GM12878 (cell line): Measurements from ENCODE around the gene CACNA2D4. TPM values are rescaled to one million over a fixed set of nuclear protein-coding genes. Genes with fewer than 3 reads are reported as not detected.

Source experiments
- ATAC-seq: fragments of 200-7000 bp; cut with Tn5 transposase; 3 replicates; pipeline ENCODE4 v1.9.1; 2020; ENCODE audit warnings: mild to moderate bottlenecking, moderate library complexity
- BruUV-seq: library from RNA; stranded (reverse); fragments of 400-500 nt; replicated peaks from 2 replicates; lab custom pipeline; 2021; lab: Mats Ljungman, UMichigan
- CTCF ChIA-PET: fragments of 300-600 bp; sonication (Branson Sonifier 250); formaldehyde crosslinking; extraction: SDS; loops from one replicate; lab custom pipeline; 2021; ENCODE audit warnings: inconsistent platforms; lab: Yijun Ruan, JAX
- POLR2A ChIA-PET: fragments of 350-600 bp; formaldehyde crosslinking; extraction: SDS; loops from one replicate; lab custom pipeline; 2021; ENCODE audit warnings: inconsistent platforms; lab: Charles Lee
- RAD21 ChIA-PET: fragments of 300-600 bp; sonication (Branson Sonifier 250); formaldehyde crosslinking; loops from one replicate; lab custom pipeline; 2023; ENCODE audit warnings: antibody characterized with exemption; ENCODE audit not compliant: unreplicated experiment; lab: Charles Lee
- SMC1A ChIA-PET: fragments of 300-600 bp; sonication (Branson Sonifier 250); formaldehyde crosslinking; loops from one replicate; lab custom pipeline; 2023; ENCODE audit not compliant: unreplicated experiment, uncharacterized antibody; lab: Charles Lee
- DNase-seq: peaks from one replicate; pipeline ENCODE4 v3.0.0-alpha.2; 2011; ENCODE audit warnings: low read depth, low spot score
- FAIRE-seq: peaks from 3 replicates; lab custom pipeline; 2011; peaks lifted over from hg19 to GRCh38; lab: Jason Lieb, UNC
- H2AFZ ChIP-seq: 2 replicates; pipeline ENCODE4 v1.6.0; 2011; ENCODE audit warnings: low read depth, low read length, control low read depth; ENCODE audit not compliant: control insufficient read depth
- H3K27ac ChIP-seq: 2 replicates; pipeline ENCODE4 v1.5.1; 2011; ENCODE audit warnings: control low read depth; ENCODE audit not compliant: control insufficient read depth, insufficient read depth
- H3K27me3 ChIP-seq, 2 experiments: replicated peaks in 1 of 2; 2 replicates each; pipeline versions ENCODE4 v1.6.0 to v1.6.1; 2011; ENCODE audit warnings: low read length in 1 of 2; ENCODE audit not compliant: control insufficient read depth in 2 of 2, insufficient read depth in 2 of 2
- H3K36me3 ChIP-seq, 2 experiments: 2 replicates each; pipeline ENCODE4 v1.5.1; 2011; ENCODE audit warnings: low read length in 1 of 2; ENCODE audit not compliant: control insufficient read depth in 2 of 2, insufficient read depth in 2 of 2
- H3K4me1 ChIP-seq: 2 replicates; pipeline ENCODE4 v1.6.1; 2011; ENCODE audit warnings: mild to moderate bottlenecking, low read length, moderate library complexity, mixed read lengths; ENCODE audit not compliant: control insufficient read depth, insufficient read depth
- H3K4me2 ChIP-seq: 2 replicates; pipeline ENCODE4 v1.6.0; 2011; ENCODE audit warnings: control low read depth; ENCODE audit not compliant: control insufficient read depth, insufficient read depth
- H3K4me3 ChIP-seq: fragments of 200-600 bp; sonication (generic); 2 replicates; pipeline ENCODE4 v1.5.1; 2016
- H3K79me2 ChIP-seq: 2 replicates; pipeline ENCODE4 v1.6.0; 2011; ENCODE audit warnings: low read length; ENCODE audit not compliant: control insufficient read depth, insufficient read depth
- H3K9ac ChIP-seq: 2 replicates; pipeline ENCODE4 v1.8.0; 2011; ENCODE audit warnings: low read length, control low read depth, mixed read lengths; ENCODE audit not compliant: control insufficient read depth, insufficient read depth
- H3K9me3 ChIP-seq: replicated peaks from 3 replicates; pipeline ENCODE4 v1.5.1; 2011; ENCODE audit warnings: mild to moderate bottlenecking, low read length; ENCODE audit not compliant: control insufficient read depth, insufficient read depth
- H4K20me1 ChIP-seq: 2 replicates; pipeline ENCODE4 v1.6.0; 2011; ENCODE audit not compliant: control insufficient read depth, insufficient read depth
- ATF3 ChIP-seq: IDR thresholded peaks from 2 replicates; pipeline ENCODE4 v1.6.1; 2011; ENCODE audit warnings: low read depth, mild to moderate bottlenecking, low read length, moderate library complexity, borderline replicate concordance; ENCODE audit errors: extremely low read depth
- CBX5 ChIP-seq: sonication (generic); IDR thresholded peaks from 2 replicates; pipeline ENCODE4 v1.6.1; 2016; ENCODE audit warnings: low read depth, moderate library complexity, mild to moderate bottlenecking, inconsistent platforms
- ETV6 ChIP-seq, 2 experiments: fragments of 450-650 bp in 1 of 2; IDR thresholded peaks in 1 of 2; conservative IDR thresholded peaks in 1 of 2; 2 replicates each; pipeline ENCODE4 v1.6.1; 2014; ENCODE audit warnings: antibody characterized with exemption in 1 of 2, borderline replicate concordance in 1 of 2, low read depth in 1 of 2, mild to moderate bottlenecking in 1 of 2, moderate library complexity in 1 of 2
- NFIC ChIP-seq: IDR thresholded peaks from 2 replicates; pipeline ENCODE4 v1.6.1; 2012; ENCODE audit warnings: low read depth, mild to moderate bottlenecking, inconsistent platforms, low read length, moderate library complexity
- PKNOX1 ChIP-seq: fragments of 450-650 bp; IDR thresholded peaks from 2 replicates; pipeline ENCODE4 v1.6.1; 2016; ENCODE audit warnings: mild to moderate bottlenecking
- RAD51 ChIP-seq: fragments of 450-650 bp; IDR thresholded peaks from 2 replicates; pipeline ENCODE4 v1.6.1; 2016; ENCODE audit warnings: moderate library complexity, mild to moderate bottlenecking, inconsistent platforms
- RELB ChIP-seq: fragments of 450-650 bp; IDR thresholded peaks from 2 replicates; pipeline ENCODE4 v1.6.1; 2017; ENCODE audit warnings: low read depth, mild to moderate bottlenecking, moderate library complexity
- WGBS: methylation state at CpG from one replicate; pipeline ENCODE4 v1.1.6; 2016; ENCODE audit warnings: low lambda C conversion rate; ENCODE audit not compliant: insufficient replicate concordance, insufficient coverage; ENCODE audit errors: missing lambda C conversion rate; 5-methylcytosine and 5-hydroxymethylcytosine counted together
- in situ Hi-C: fragments of 300-500 bp; cut with MboI; formaldehyde crosslinking; loops from 9 replicates; pipeline ENCODE4 v1.14.3; 2018; ENCODE audit warnings: mixed read lengths
- intact Hi-C: fragments of 100-400 bp; cut with micrococcal nuclease; formaldehyde crosslinking; loops from one replicate; pipeline ENCODE4 v1.14.2; 2022; ENCODE audit not compliant: unreplicated experiment
- polyA plus RNA-seq, 11 experiments: library from polyadenylated mRNA; depleted of rRNA in 4 of 11; unstranded in 6 of 11; stranded (reverse) in 5 of 11; fragments of >200 nt; fragmentation: Nextera tagmentation in 4 of 11; fragmentation: Illumina TruSeq in 1 of 11; extraction: Ambion mirVana in 4 of 11; extraction: Trizol in 1 of 11; gene quantifications; 1 replicate in 1 of 11; 2 replicates in 10 of 11; pipeline versions ENCODE4 v1.2.1 to v1.2.3, GENCODE V29; 2011 to 2016; ENCODE audit warnings: inconsistent platforms in 2 of 11, missing spikeins in 2 of 11, low read depth in 1 of 11
- total RNA-seq, 4 experiments: library from RNA; depleted of rRNA in 3 of 4; stranded (reverse); fragments of >200 nt in 3 of 4; fragmentation: Illumina TruSeq in 1 of 4; extraction: Trizol in 1 of 4; gene quantifications; 2 replicates each; pipeline versions ENCODE4 v1.2.1 to v1.2.3, GENCODE V29; 2013 to 2021

Gene CACNA2D4
- total and polyA plus RNA-seq, 10 of the 15 experiments (the other 5 are each of a cell fraction or from before 2014, with no cell fraction given) = 0.03 to 1.0 (median 0.65) TPM

GRCh38 chr12:1840981-1841425 lies 77.4 kb downstream of the CACNA2D4 start:
- Histone ChIP-seq H2AFZ (no peak overlapping the region), H3K4me3 (no peak overlapping the region), H3K79me2 (no peaks in the 10 kb centered on the region), H3K9ac (no peak overlapping the region), H3K36me3 (no peaks in the 10 kb centered on the region), H3K27me3 (peaks cover 3 to 7% of the 10 kb centered on the region in 2 experiments), H3K27ac (no peak overlapping the region), H3K9me3 (no peaks in the 10 kb centered on the region), H3K4me2 (no peak overlapping the region), H4K20me1 (no peaks in the 10 kb centered on the region), H3K4me1 (no peaks in the 10 kb centered on the region)
- intact Hi-C loops = no loop called here
- SMC1A ChIA-PET = no interaction called here
- CTCF ChIA-PET = no interaction called here
- FAIRE-seq (no peak), ATAC-seq (no peak), DNase-seq (no peak)
- no TSS peak for BruUV-seq
- RAD21 ChIA-PET = no interaction called here
- no peak for TF ChIP-seq NFIC
- TF ChIP-seq CBX5 = no peak
- TF ChIP-seq PKNOX1 = no peak
- TF ChIP-seq ETV6 (conservative IDR thresholded peaks at IDR 0.05 in 1 of 2, IDR thresholded peaks at IDR 0.05 in 1 of 2; ENCODE audit: borderline replicate concordance in 1 of 2, low read depth in 1 of 2) = no peak
- TF ChIP-seq RELB = no peak
- no peak for TF ChIP-seq RAD51
- TF ChIP-seq ATF3 = no peak
- POLR2A ChIA-PET = no interaction called here
- 59% methylated on average over 16 of the region's 16 CpGs for WGBS
- in situ Hi-C loops = no loop called here
